GM18526 (cell line): Measurements from ENCODE around the gene KCNK7.

Experiments
- POLR2A ChIP-seq: IDR thresholded peaks from 3 replicates; pipeline ENCODE4 v1.6.1; 2011; ENCODE audit not compliant: insufficient read length; ENCODE audit errors: extremely low read depth

KCNK7 gene

GRCh38 chr11:65617990-65618751, 22.6 kb upstream of the KCNK7 start:
- TF ChIP-seq POLR2A, result no peak

- no peak for TF ChIP-seq POLR2A
Observed at GRCh38 chr11:65617136-65617850, 21.7 kb upstream of the KCNK7 start.

- TF ChIP-seq POLR2A, result no peak
Observed at GRCh38 chr11:65616575-65617001, 21.0 kb upstream of the KCNK7 start.

DNA sequence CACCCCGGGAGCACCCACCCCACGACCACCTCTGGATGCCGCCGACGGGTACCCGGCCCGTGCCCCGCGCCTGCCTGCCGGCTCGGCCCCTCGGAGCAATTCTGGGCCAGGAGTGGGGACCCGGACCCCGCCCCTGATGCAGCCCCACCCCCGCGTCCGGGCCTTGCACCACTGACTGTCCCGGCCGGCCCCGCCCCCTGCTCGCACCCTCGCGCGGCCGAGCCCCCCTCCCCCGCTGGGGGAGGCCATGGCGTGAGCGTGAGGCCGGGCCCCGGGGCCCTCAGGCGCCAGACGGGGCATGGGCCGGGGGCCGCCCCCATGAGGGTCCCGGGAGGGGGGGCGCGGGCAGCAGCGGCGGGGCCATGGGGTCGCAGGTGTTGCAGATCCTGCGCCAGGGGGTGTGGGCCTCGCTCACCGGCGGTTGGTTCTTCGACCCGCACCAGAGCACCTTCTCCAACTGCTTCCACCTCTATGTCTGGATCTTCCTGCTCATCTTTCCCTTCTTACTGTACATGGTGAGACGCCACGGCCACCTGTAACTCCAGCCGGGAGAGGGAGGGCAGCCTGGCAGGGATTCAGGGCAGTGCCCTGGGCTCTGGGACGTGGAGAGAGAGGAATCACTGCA, 20.5 kb upstream of the KCNK7 start:
- TF ChIP-seq POLR2A, result no peak

DNA sequence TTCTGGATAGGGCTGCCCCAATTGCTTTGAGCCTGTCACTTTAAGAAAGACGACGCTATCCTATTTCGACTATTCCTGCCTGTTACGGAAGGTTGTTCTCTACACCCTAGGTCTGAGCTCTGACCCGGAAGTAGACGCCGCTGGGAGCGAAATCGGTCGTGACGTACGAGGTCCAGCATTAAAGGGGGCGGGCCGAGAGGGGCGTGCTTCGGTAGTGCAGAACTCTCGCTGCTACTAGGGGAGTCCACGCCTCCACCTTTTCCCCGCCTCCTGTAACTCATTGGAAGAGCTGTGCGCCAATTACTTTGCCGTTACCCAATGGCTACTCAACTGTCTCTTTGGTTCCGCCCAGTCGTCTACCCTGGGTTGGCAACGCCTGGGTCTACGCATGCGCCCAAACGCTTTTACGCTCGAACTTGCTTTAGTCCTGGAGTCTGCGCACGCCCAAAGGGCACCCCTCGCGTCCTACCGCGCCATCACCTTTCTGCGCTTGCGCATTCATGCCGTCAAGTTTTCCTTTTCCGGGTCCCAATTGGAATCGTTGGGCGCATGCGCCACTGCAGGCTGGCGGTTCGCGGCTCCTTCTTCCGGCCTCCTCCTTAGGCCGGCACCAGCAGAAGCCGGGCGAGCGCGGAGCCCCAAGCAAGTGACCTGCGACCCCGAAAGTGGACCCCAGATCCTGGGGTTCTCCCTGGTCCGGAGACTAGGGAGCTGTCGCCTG, 19.8 kb upstream of the KCNK7 start, which contains the start of gene PCNX3:
Gene PCNX3 (plus strand): TSS at position 548 of the 721 bp plus-strand sequence. CDS start 536 bp downstream, outside the sequence.
- peak; percentile 56 for TF ChIP-seq POLR2A

DNA sequence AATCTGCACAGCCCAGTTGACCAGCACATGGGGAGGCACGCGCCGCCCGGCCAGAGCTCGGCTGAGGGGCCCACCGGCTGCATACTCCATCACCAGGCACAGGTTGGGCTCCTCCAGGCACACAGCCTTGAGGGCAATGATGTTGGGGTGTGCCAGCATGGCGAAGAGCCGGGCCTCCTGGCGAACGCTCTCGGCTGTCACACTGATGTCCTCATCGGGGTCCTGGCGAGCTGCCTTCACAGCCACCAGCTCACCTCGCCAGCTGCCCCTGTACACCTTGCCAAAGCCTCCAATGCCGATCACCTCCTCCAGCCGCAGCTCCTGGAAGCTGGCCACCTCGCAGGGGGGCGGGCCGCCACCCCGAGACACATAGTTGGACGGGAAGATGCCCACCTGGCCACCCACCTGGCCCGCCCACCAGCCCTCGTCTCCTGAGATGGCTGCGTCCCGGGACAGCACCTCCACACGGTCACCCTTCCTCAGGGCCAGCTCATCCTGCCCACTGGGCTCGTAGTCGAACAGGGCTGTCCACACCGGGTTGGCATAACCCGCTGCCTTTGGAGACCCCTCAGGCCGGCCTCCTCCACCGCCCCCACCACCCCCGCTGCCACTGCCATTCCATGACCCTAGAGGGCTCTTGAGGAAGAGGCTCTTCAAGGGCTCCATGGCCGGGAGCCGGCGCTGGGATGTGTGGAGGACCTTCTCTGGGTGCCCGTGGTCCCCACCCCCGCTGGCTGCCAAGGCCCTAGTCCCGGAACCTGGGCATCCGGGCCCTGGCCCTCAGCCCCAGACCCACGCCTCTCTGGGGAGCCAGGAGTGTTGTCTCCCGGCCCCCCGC, 17.7 kb upstream of the KCNK7 start:
- TF ChIP-seq POLR2A, result no peak

GRCh38 chr11:65612691-65613090, 17.1 kb upstream of the KCNK7 start:
- TF ChIP-seq POLR2A, result no peak

DNA sequence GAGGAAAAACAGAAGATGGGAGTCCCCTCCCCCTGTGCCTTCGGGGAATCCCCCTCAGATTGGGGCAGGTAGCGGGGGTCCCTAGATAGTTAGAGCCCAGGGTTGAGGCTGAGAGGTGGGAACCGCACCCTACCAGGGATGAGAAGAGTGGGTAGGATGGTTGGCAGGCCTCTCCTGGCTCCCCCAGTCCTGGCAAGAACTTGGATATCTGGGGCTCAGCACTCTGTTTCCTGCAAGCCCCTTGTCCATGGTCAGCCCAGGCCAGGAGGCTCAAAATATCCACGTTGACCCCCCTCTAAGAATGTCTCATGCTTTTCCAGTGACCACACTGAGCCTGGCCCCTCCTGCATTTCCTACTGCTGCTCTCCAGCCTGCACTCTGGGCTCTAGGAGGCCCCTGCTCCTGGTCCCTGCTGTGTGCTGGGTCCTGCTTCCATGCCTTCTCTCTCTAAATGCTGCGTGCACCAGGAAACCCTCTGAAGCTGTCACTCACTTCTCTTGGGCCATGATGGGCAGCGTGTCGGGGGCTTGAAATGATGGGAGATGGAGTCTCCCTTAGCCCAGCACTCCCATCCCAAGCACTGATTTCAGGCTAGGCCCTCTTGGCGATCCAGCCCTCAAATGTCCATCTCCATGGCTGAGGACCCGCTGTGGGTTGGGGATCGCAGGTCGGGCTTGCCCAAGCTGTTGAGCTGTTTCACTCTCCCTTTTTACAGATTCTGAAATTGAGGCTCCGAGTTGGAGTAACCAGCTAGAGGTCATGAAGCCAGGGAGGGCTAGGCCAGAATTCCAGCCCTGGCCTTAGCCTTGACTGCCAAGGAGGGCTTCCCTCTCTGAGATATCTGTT, 16.4 kb upstream of the KCNK7 start:
- no peak for TF ChIP-seq POLR2A

- no peak for TF ChIP-seq POLR2A
Observed at GRCh38 chr11:65611028-65611757, 15.6 kb upstream of the KCNK7 start.

GRCh38 chr11:65610404-65610803, 14.8 kb upstream of the KCNK7 start:
- TF ChIP-seq POLR2A, result no peak

DNA sequence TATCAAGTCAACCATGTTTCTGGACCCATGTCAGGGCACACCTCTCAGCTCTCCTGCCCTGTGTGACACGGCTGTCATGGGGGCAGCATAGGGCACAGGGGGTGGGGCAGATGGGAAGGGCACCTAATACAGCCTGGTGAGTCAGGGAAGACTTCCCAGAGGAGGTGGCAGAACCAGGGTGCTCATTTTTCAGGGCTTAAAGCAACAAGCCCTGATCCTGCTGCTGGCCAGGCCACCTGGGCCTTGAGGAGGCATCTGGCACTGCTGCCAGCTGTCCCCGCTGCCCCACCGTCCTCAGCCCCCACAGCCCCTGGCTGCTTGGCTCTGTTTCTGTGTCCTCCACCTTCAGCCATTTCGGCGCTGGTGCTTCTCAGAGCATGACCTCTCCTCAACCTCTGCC, 14.1 kb upstream of the KCNK7 start:
- no peak for TF ChIP-seq POLR2A

GRCh38 chr11:65609229-65609628, 13.6 kb upstream of the KCNK7 start:
- TF ChIP-seq POLR2A, result no peak
